HG03558 (cell line): Measurements from ENCODE around the gene FAM83C.

Source experiments
- ATAC-seq: cut with Tn5 transposase; IDR thresholded peaks from one replicate; pipeline ENCODE4 v1.9.1; 2021; ENCODE audit warnings: moderate number of reproducible peaks; ENCODE audit not compliant: unreplicated experiment; ENCODE audit errors: extremely low read depth

Gene FAM83C

GRCh38 chr20:35240811-35241293, 51.4 kb downstream of the FAM83C start:
- no peak for ATAC-seq

GRCh38 chr20:35240083-35240810, 52.0 kb downstream of the FAM83C start:
- ATAC-seq = no peak

GRCh38 chr20:35238735-35239134, 53.5 kb downstream of the FAM83C start:
- ATAC-seq = no peak

- ATAC-seq = no peak
These were observed 54.1 kb downstream of the FAM83C start for GRCh38 chr20:35238170-35238569.

- ATAC-seq = no peak
These were observed 54.7 kb downstream of the FAM83C start for GRCh38 chr20:35237486-35237885.

- ATAC-seq = no peak
These were observed 56.3 kb downstream of the FAM83C start for GRCh38 chr20:35235881-35236280.
